RWPE1 (cell line): ENCODE results near the gene SERPINF2.

Source experiments
- CTCF ChIA-PET: fragments of 350-600 bp; sonication (Branson Sonifier 250); formaldehyde crosslinking; extraction: SDS; loops from one replicate; lab custom pipeline; 2021; lab: Yijun Ruan, JAX
- POLR2A ChIA-PET: fragments of 400-600 bp; formaldehyde crosslinking; extraction: SDS; loops from one replicate; lab custom pipeline; 2020; ENCODE audit warnings: antibody characterized with exemption; ENCODE audit not compliant: low non-redundant PET; lab: Yijun Ruan, JAX
- DNase-seq: peaks from one replicate; pipeline ENCODE4 v3.0.0; 2012; ENCODE audit warnings: low spot score
- H3K27ac ChIP-seq: fragments of 450-650 bp; 2 replicates; pipeline ENCODE4 v1.5.1; 2017
- CTCF ChIP-seq: fragments of 450-650 bp; conservative IDR thresholded peaks from 2 replicates; pipeline ENCODE4 v1.5.1; 2017; ENCODE audit warnings: low read depth, mild to moderate bottlenecking

Gene SERPINF2

GRCh38 chr17:1744551-1745512 lies 2.2 kb downstream of the SERPINF2 start:
- ChIA-PET POLR2A (no interaction called here), CTCF (no interaction called here)
- no peak for TF ChIP-seq CTCF
- H3K27ac ChIP-seq = peak overlapping the region; percentile 43
- DNase-seq = no peak

GRCh38 chr17:1745513-1746020 lies 2.9 kb downstream of the SERPINF2 start:
- CTCF ChIA-PET = no interaction called here

GRCh38 chr17:1746975-1747543 lies 4.4 kb downstream of the SERPINF2 start:
- DNase-seq = peak; percentile 69
- POLR2A ChIA-PET = interaction anchor here (1.1 kb wide), 1 partner anchor 23 kb away, joined by 3 read pairs; no protein-coding TSS in a partner anchor
- peak overlapping the region; percentile 90 for H3K27ac ChIP-seq
- CTCF ChIA-PET = no interaction called here
- no peak for TF ChIP-seq CTCF

More at GRCh38 chr17:1745513-1746020, 2.9 kb downstream of the SERPINF2 start:
- TF ChIP-seq CTCF = no peak
- no peak for DNase-seq
- no peak overlapping the region; the same call in none of the 2 replicates for H3K27ac ChIP-seq
- POLR2A ChIA-PET = no interaction called here

- TF ChIP-seq CTCF = no peak
- POLR2A ChIA-PET = no interaction called here
- CTCF ChIA-PET = no interaction called here
- no peak for DNase-seq
- peak overlapping the region; percentile 90 for H3K27ac ChIP-seq
Observed at GRCh38 chr17:1750628-1751027, 8.0 kb downstream of the SERPINF2 start.

GRCh38 chr17:1752425-1753262 lies 10.0 kb downstream of the SERPINF2 start:
- DNase-seq = peak; percentile 48
- peak overlapping the region; percentile 90 for H3K27ac ChIP-seq
- CTCF ChIA-PET = interaction anchor here (0.7 kb wide), 1 partner anchor 32 kb away, joined by 3 read pairs; no protein-coding TSS in a partner anchor
- POLR2A ChIA-PET = interaction anchor here (0.5 kb wide), 1 partner anchor 485 kb away, joined by 3 read pairs; no protein-coding TSS in a partner anchor
- TF ChIP-seq CTCF = no peak
